Gastroesophageal sphincter (tissue), 3 donors: Measurements from ENCODE around the gene IZUMO4.

Experiments
- CTCF ChIP-seq, 4 experiments: fragments of 200-600 bp in 2 of 4; fragments of 450-650 bp in 2 of 4; sonication (generic) in 1 of 4; IDR thresholded peaks; one replicate each; pipeline ENCODE4 v1.5.1; 2017 to 2019; ENCODE audit warnings: antibody characterized with exemption in 4 of 4, mild to moderate bottlenecking in 2 of 4, moderate library complexity in 2 of 4
- EP300 ChIP-seq: sonication (generic); formaldehyde crosslinking; IDR thresholded peaks from one replicate; pipeline ENCODE4 v1.6.1; 2017; ENCODE audit warnings: antibody characterized with exemption, mild to moderate bottlenecking
- POLR2A ChIP-seq, 2 donors: fragments of 450-650 bp; IDR thresholded peaks; one replicate each; pipeline ENCODE4 v1.6.1; 2017; ENCODE audit warnings: antibody characterized with exemption in 2 of 2, mild to moderate bottlenecking in 2 of 2, moderate library complexity in 1 of 2
- POLR2AphosphoS5 ChIP-seq: sonication (generic); formaldehyde crosslinking; IDR thresholded peaks from one replicate; pipeline ENCODE4 v1.6.1; 2017; ENCODE audit warnings: antibody characterized with exemption

GRCh38 chr19:2110822-2111221, 14.1 kb downstream of the IZUMO4 start:
- TF ChIP-seq EP300 (no peak), CTCF (IDR thresholded peaks at IDR 0.05) (no peak), POLR2A (IDR thresholded peaks at IDR 0.05) (no peak), POLR2AphosphoS5 (no peak)
